MCF 10A (cell line): ENCODE data around the gene IFNK. TPM values are rescaled to one million over a fixed set of nuclear protein-coding genes. Genes with fewer than 3 reads are reported as not detected.

Source experiments
- Bru-seq: library from RNA; stranded (reverse); fragments of 400-500 nt; gene quantifications from one replicate; lab custom pipeline; 2021; lab: Mats Ljungman, UMichigan
- BruChase-seq, 2 experiments: library from RNA; stranded (reverse); fragments of 400-500 nt; gene quantifications; one replicate each; lab custom pipeline; 2021; lab: Mats Ljungman, UMichigan
- BruUV-seq: library from RNA; stranded (reverse); fragments of 400-500 nt; replicated peaks from 2 replicates; lab custom pipeline; 2021; lab: Mats Ljungman, UMichigan
- CTCF ChIA-PET: fragments of 300-600 bp; sonication (Branson Sonifier 250); formaldehyde crosslinking; extraction: SDS; loops from one replicate; lab custom pipeline; 2021; ENCODE audit warnings: antibody characterized with exemption, inconsistent platforms; lab: Yijun Ruan, JAX
- POLR2A ChIA-PET: fragments of 300-600, 350-650 bp; sonication (Branson Sonifier 250); formaldehyde crosslinking; extraction: SDS; loops from one replicate; lab custom pipeline; 2020; ENCODE audit warnings: antibody characterized with exemption, inconsistent platforms; lab: Yijun Ruan, JAX
- DNase-seq: peaks from one replicate; pipeline ENCODE4 v3.0.0-alpha.2; 2018; ENCODE audit not compliant: unreplicated experiment
- H3K27ac Mint-ChIP-seq: one replicate; pipeline ENCODE4 v1.8.0; 2022; ENCODE audit warnings: mild to moderate bottlenecking, low read depth, mixed read lengths; ENCODE audit not compliant: unreplicated experiment
- H3K27me3 Mint-ChIP-seq: one replicate; pipeline ENCODE4 v1.8.0; 2022; ENCODE audit warnings: mixed read lengths; ENCODE audit not compliant: insufficient read depth, unreplicated experiment
- H3K36me3 Mint-ChIP-seq: one replicate; pipeline ENCODE4 v1.8.0; 2022; ENCODE audit warnings: mild to moderate bottlenecking, moderate library complexity, mixed read lengths; ENCODE audit not compliant: insufficient read depth, unreplicated experiment
- H3K4me1 Mint-ChIP-seq: one replicate; pipeline ENCODE4 v1.8.0; 2022; ENCODE audit warnings: mixed read lengths; ENCODE audit not compliant: insufficient read depth, unreplicated experiment
- H3K4me3 Mint-ChIP-seq: one replicate; pipeline ENCODE4 v1.8.0; 2022; ENCODE audit warnings: mild to moderate bottlenecking, moderate library complexity, mixed read lengths; ENCODE audit not compliant: unreplicated experiment
- H3K9me3 Mint-ChIP-seq: one replicate; pipeline ENCODE4 v1.8.0; 2022; ENCODE audit warnings: mixed read lengths; ENCODE audit not compliant: unreplicated experiment
- CTCF ChIP-seq: fragments of 200-600 bp; IDR thresholded peaks from one replicate; pipeline ENCODE4 v1.8.0; 2022; ENCODE audit warnings: antibody characterized with exemption, mild to moderate bottlenecking; ENCODE audit not compliant: unreplicated experiment
- intact Hi-C: fragments of 100-400 bp; cut with micrococcal nuclease; formaldehyde crosslinking; loops from 2 replicates; pipeline ENCODE4 v1.14.1; 2022
- long read RNA-seq: library from polyadenylated mRNA; stranded (forward); transcript quantifications from one replicate; pipeline ENCODE4 v2.0.0, GENCODE V29; 2022
- total RNA-seq: library from RNA; stranded (reverse); gene quantifications from 2 replicates; pipeline ENCODE4 v1.2.3, GENCODE V29; 2022

IFNK gene, protein sequence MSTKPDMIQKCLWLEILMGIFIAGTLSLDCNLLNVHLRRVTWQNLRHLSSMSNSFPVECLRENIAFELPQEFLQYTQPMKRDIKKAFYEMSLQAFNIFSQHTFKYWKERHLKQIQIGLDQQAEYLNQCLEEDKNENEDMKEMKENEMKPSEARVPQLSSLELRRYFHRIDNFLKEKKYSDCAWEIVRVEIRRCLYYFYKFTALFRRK
- total RNA-seq = not detected in 2 replicates
- not detected for Bru-seq, nascent RNA
- not detected for BruChase-seq, experiment 1, labeled RNA remaining after a 6-hour chase
- not detected for BruChase-seq, experiment 2, labeled RNA remaining after a 2-hour chase
- long read RNA-seq = 0 reads

DNA sequence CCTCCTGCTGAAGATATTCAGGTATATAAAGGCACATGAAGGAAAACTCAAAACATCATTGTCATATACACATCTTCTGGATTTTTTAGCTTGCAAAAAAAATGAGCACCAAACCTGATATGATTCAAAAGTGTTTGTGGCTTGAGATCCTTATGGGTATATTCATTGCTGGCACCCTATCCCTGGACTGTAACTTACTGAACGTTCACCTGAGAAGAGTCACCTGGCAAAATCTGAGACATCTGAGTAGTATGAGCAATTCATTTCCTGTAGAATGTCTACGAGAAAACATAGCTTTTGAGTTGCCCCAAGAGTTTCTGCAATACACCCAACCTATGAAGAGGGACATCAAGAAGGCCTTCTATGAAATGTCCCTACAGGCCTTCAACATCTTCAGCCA lies at the start of gene IFNK:
IFNK (plus strand) TSS at position 55 of the 400 bp plus-strand sequence; CDS start at position 102, 47 bp downstream.
- ChIA-PET POLR2A (interaction anchor here (1.3 to 4.2 kb wide), 3 partner anchors 8 to 163 kb away, joined by 3 to 16 read pairs (median 5); no protein-coding TSS in a partner anchor), CTCF (interaction anchor here (0.6 to 1.3 kb wide), 6 partner anchors 14 to 192 kb away, joined by 3 to 5 read pairs (median 3); no protein-coding TSS in a partner anchor)
- Mint-ChIP-seq H3K4me3 (no peak within 1 kb of the TSS), H3K27ac (no peak within 1 kb of the TSS), H3K27me3 (no peaks in the 10 kb centered on the region), H3K9me3 (no peaks in the 10 kb centered on the region), H3K36me3 (peaks cover 5% of the 10 kb centered on the region), H3K4me1 (peaks cover 35% of the 10 kb centered on the region)
- DNase-seq = no peak
- TF ChIP-seq CTCF = no peak
- intact Hi-C loops = loop anchor here (10.0 kb wide), 1 partner anchor 489 kb away; no protein-coding TSS in a partner anchor
- BruUV-seq = no TSS peak

GRCh38 chr9:27474305-27474704 lies 49.8 kb upstream of the IFNK start:
- intact Hi-C loops = no loop called here
- CTCF ChIA-PET = interaction anchor here (0.7 to 1.3 kb wide), 2 partner anchors 15 to 141 kb away, joined by 3 read pairs; no protein-coding TSS in a partner anchor
- DNase-seq = no peak
- BruUV-seq = no TSS peak
- no peak for TF ChIP-seq CTCF
- POLR2A ChIA-PET = interaction anchor here (1.2 kb wide), 1 partner anchor 142 kb away, joined by 4 read pairs; no protein-coding TSS in a partner anchor
- Mint-ChIP-seq H3K9me3 (peaks cover 10% of the 10 kb centered on the region), H3K4me1 (no peaks in the 10 kb centered on the region), H3K27me3 (no peaks in the 10 kb centered on the region), H3K36me3 (peaks cover 7% of the 10 kb centered on the region), H3K4me3 (no peak overlapping the region), H3K27ac (no peak overlapping the region)

GRCh38 chr9:27475057-27475595 lies 49.0 kb upstream of the IFNK start:
- H3K27me3 Mint-ChIP-seq = no peaks in the 10 kb centered on the region
- DNase-seq = no peak
- TF ChIP-seq CTCF = no peak
- no peak overlapping the region for H3K4me3 Mint-ChIP-seq
- CTCF ChIA-PET = interaction anchor here (0.7 to 1.4 kb wide), 3 partner anchors 14 to 142 kb away, joined by 3 read pairs; no protein-coding TSS in a partner anchor
- H3K9me3 Mint-ChIP-seq = peaks cover 10% of the 10 kb centered on the region
- POLR2A ChIA-PET = interaction anchor here (0.6 to 1.2 kb wide), 2 partner anchors 98 to 143 kb away, joined by 3 to 4 read pairs; no protein-coding TSS in a partner anchor
- H3K4me1 Mint-ChIP-seq = no peaks in the 10 kb centered on the region
- no TSS peak for BruUV-seq
- intact Hi-C loops = no loop called here
- no peak overlapping the region for H3K27ac Mint-ChIP-seq
- H3K36me3 Mint-ChIP-seq = peaks cover 7% of the 10 kb centered on the region
